Psoas muscle (tissue), 8 donors: Measurements from ENCODE around the gene GRID1. TPM values are rescaled to one million over a fixed set of nuclear protein-coding genes. Genes with fewer than 3 reads are reported as not detected.

Experiments used
- ATAC-seq, 4 donors: fragments of 200-7000 bp; cut with Tn5 transposase; one replicate each; pipeline ENCODE4 v1.9.1; 2020; ENCODE audit warnings: moderate library complexity in 3 of 4, mild to moderate bottlenecking in 2 of 4
- DNase-seq, 2 donors: peaks; one replicate each; pipeline ENCODE4 v3.0.0-alpha.2; 2020
- H3K27ac ChIP-seq: fragments of 200-600 bp; one replicate; pipeline ENCODE4 v1.8.0; 2022
- H3K27me3 ChIP-seq, 3 donors: fragments of 200-600 bp in 1 of 3; one replicate each; pipeline versions ENCODE4 v1.6.1 to v1.8.0; 2013 to 2022; ENCODE audit warnings: low read length in 2 of 3, mild to moderate bottlenecking in 2 of 3, moderate library complexity in 1 of 3; ENCODE audit not compliant: insufficient read depth in 3 of 3
- H3K36me3 ChIP-seq, 2 donors: fragments of 200-600 bp in 1 of 2; one replicate each; pipeline versions ENCODE4 v1.6.1 to v1.8.0; 2013 to 2022; ENCODE audit warnings: low read depth in 1 of 2, mild to moderate bottlenecking in 1 of 2, moderate library complexity in 1 of 2; ENCODE audit not compliant: insufficient read depth in 1 of 2
- H3K4me1 ChIP-seq: fragments of 200-600 bp; one replicate; pipeline ENCODE4 v1.8.0; 2022
- H3K4me3 ChIP-seq: fragments of 200-600 bp; one replicate; pipeline ENCODE4 v1.8.0; 2022; ENCODE audit warnings: mild to moderate bottlenecking
- H3K9me3 ChIP-seq: fragments of 200-600 bp; one replicate; pipeline ENCODE4 v1.8.0; 2022
- CTCF ChIP-seq: fragments of 200-600 bp; IDR thresholded peaks from one replicate; pipeline ENCODE4 v1.8.0; 2022; ENCODE audit warnings: antibody characterized with exemption
- WGBS, 3 donors: extraction: QIAGEN DNeasy Blood & Tissue Kit; methylation state at CpG; one replicate each; pipeline versions ENCODE4 v1.1.6 to v1.1.7; 2013; 5-methylcytosine and 5-hydroxymethylcytosine counted together
- intact Hi-C, 2 donors: fragments of 100-400 bp; cut with DNase I; formaldehyde crosslinking; loops; one replicate each; pipeline versions ENCODE4 v1.11.0 to v1.14.2; 2022
- polyA plus RNA-seq, 3 donors: library from polyadenylated mRNA; stranded (reverse); fragments of 200-250 nt; gene quantifications; one replicate each; pipeline ENCODE4 v1.2.3, GENCODE V29; 2013
- total RNA-seq, 4 donors: library from RNA; stranded (reverse); fragmentation: NEBNext Ultra II Directional in 2 of 4; extraction: Animal tissue kit (Norgen Biotek cat#: 25700) in 2 of 4; gene quantifications; one replicate each; pipeline versions ENCODE4 v1.2.1 to v1.2.4, GENCODE V29; 2021 to 2023
- donor health status: healthy with polysubstance abuse.
- donor health status: DM: no; HTN: no; CAD: no; lungs with moderate emphysema.
- donor health status: Bipolar disorder and iron deficiency.
- donor health status: healthy.
- donor health status: DM: yes; HTN: yes; CAD: no.
- donor health status: DM: no; HTN: no; CAD: no.
- donor health status: DM: no; HTN: no; CAD: no.
- donor health status: DM: yes; HTN: yes; CAD: no.

The GRID1 gene
- total and polyA plus RNA-seq, 7 donors, result 0.17 to 0.56 (median 0.24) TPM

GRCh38 chr10:85918371-85918770, 448.2 kb downstream of the GRID1 start:
- Histone ChIP-seq H3K4me3 (no peak overlapping the region), H3K9me3 (no peaks in the 10 kb centered on the region), H3K27ac (no peak overlapping the region), H3K4me1 (no peaks in the 10 kb centered on the region), H3K36me3 (no peaks in the 10 kb centered on the region), H3K27me3 (peaks cover 0 to 2% (median 0%) of the 10 kb centered on the region in 3 donors)
- WGBS, 3 donors, result 88 to 92% (median 92%) methylated on average over 3 of the region's 3 CpGs
- no peak for ATAC-seq
- intact Hi-C loops, result no loop called here
- DNase-seq, result no peak
- no peak for TF ChIP-seq CTCF

- no peaks in the 10 kb centered on the region for H3K9me3 ChIP-seq
- 66 to 74% (median 74%) methylated on average over 4 of the region's 4 CpGs for WGBS, 3 donors
- DNase-seq, result no peak
- H3K36me3 ChIP-seq, result no peaks in the 10 kb centered on the region
- H3K27me3 ChIP-seq, result peaks cover 0 to 2% (median 0%) of the 10 kb centered on the region in 3 donors
- H3K4me3 ChIP-seq, result no peak overlapping the region
- intact Hi-C loops, result no loop called here
- no peak for TF ChIP-seq CTCF
- H3K27ac ChIP-seq, result no peak overlapping the region
- no peaks in the 10 kb centered on the region for H3K4me1 ChIP-seq
- ATAC-seq, result no peak
Measured at GRCh38 chr10:85917601-85918000, 449.0 kb downstream of the GRID1 start.

GRCh38 chr10:85916994-85917573, 449.5 kb downstream of the GRID1 start:
- no peaks in the 10 kb centered on the region for H3K4me1 ChIP-seq
- WGBS, 3 donors, result 51 to 52% (median 52%) methylated on average over 2 of the region's 2 CpGs
- no peak for TF ChIP-seq CTCF
- no peaks in the 10 kb centered on the region for H3K36me3 ChIP-seq
- H3K27ac ChIP-seq, result no peak overlapping the region
- H3K9me3 ChIP-seq, result no peaks in the 10 kb centered on the region
- ATAC-seq (no peak), DNase-seq (no peak)
- H3K27me3 ChIP-seq, result peaks cover 0 to 2% (median 0%) of the 10 kb centered on the region in 3 donors
- no peak overlapping the region for H3K4me3 ChIP-seq
- intact Hi-C loops, result no loop called here

GRCh38 chr10:85916286-85916685, 450.3 kb downstream of the GRID1 start:
- DNase-seq (peak in 1 of 2 donors; percentile 66), ATAC-seq (no peak)
- peaks cover 0 to 2% (median 0%) of the 10 kb centered on the region in 3 donors for H3K27me3 ChIP-seq
- WGBS, 3 donors, result 45 to 53% (median 48%) methylated on average over 5 of the region's 5 CpGs
- no peak for TF ChIP-seq CTCF
- no peaks in the 10 kb centered on the region for H3K9me3 ChIP-seq
- H3K27ac ChIP-seq, result no peak overlapping the region
- H3K4me1 ChIP-seq, result no peaks in the 10 kb centered on the region
- no peak overlapping the region for H3K4me3 ChIP-seq
- intact Hi-C loops, result no loop called here
- no peaks in the 10 kb centered on the region for H3K36me3 ChIP-seq

- no peaks in the 10 kb centered on the region for H3K9me3 ChIP-seq
- H3K27me3 ChIP-seq, result peaks cover 0 to 2% (median 0%) of the 10 kb centered on the region in 3 donors
- no peak overlapping the region for H3K27ac ChIP-seq
- H3K36me3 ChIP-seq, result no peaks in the 10 kb centered on the region
- intact Hi-C loops, result no loop called here
- no peak overlapping the region for H3K4me3 ChIP-seq
- WGBS, 3 donors, result 95 to 96% (median 96%) methylated on average over 4 of the region's 4 CpGs
- ATAC-seq (no peak), DNase-seq (no peak)
- no peaks in the 10 kb centered on the region for H3K4me1 ChIP-seq
- TF ChIP-seq CTCF, result no peak
Measured at GRCh38 chr10:85915245-85915846, 451.2 kb downstream of the GRID1 start.
